GM12891 (cell line): ENCODE measurements around the gene TBCD.

Source experiments
- POLR2A ChIP-seq: IDR thresholded peaks from 2 replicates; pipeline ENCODE4 v1.6.1; 2011; ENCODE audit warnings: low read depth, low read length, control low read depth
- POLR2AphosphoS5 ChIP-seq: IDR thresholded peaks from 2 replicates; pipeline ENCODE4 v1.6.1; 2011; ENCODE audit warnings: low read depth, low read length, control low read depth

DNA sequence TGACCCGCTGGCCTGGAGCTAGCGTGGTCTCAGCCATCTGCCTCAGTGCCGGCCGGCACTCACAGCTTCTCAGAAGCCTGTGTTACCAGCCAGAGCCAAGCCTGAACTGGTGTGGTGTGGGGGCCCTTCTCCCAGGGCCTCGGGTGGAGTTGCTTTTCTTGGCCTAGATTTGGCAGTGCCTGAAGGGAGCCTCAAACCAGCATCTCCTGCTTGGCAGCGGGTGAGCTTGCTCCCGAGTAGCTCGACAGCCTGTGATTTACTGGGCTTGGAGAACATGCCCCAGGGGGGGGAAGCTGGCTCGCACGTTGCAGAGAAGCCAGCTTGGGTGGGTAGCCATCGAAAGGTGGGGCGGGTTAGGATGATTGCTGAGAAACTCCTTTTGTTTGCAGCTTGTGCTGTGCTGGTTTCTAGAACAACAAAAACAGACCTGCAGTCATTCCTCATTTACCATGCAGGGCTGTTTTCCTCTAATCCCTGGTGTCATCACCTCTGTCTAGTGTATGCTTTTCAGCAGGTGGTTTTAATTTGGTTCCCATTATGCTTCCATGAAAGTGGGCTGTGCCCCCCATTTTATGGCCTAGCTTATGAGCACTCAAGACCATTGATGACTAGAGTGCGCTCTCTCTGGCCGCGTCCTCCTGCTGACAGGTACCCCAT lies 42.2 kb downstream of the TBCD start:
- TF ChIP-seq POLR2AphosphoS5: no peak
- TF ChIP-seq POLR2A: no peak
